PFSK-1 (cell line): Measurements from ENCODE around the gene COL23A1.

Experiments used
- POLR2AphosphoS5 ChIP-seq: IDR thresholded peaks from 2 replicates; pipeline ENCODE4 v1.6.1; 2012; ENCODE audit warnings: low read depth, mild to moderate bottlenecking, control low read depth, low read length, moderate library complexity
- REST ChIP-seq, 2 experiments: IDR thresholded peaks; 2 replicates each; pipeline versions ENCODE4 v1.6.1 to v1.8.0; 2011 to 2012; ENCODE audit warnings: low read depth in 2 of 2, low read length in 2 of 2, control low read depth in 1 of 2, inconsistent platforms in 1 of 2, mild to moderate bottlenecking in 1 of 2, moderate library complexity in 1 of 2; ENCODE audit not compliant: insufficient read depth in 1 of 2
- SIN3A ChIP-seq: IDR thresholded peaks from 2 replicates; pipeline ENCODE4 v1.6.1; 2012; ENCODE audit warnings: mild to moderate bottlenecking, low read length, moderate library complexity, borderline replicate concordance; ENCODE audit not compliant: insufficient read depth

- TF ChIP-seq POLR2AphosphoS5 (no peak), SIN3A (no peak), REST (IDR thresholded peaks at IDR 0.05; ENCODE audit: insufficient read depth in 1 of 2, low read depth in 2 of 2, low read length in 2 of 2) (no peak)
These were observed 220.1 kb downstream of the COL23A1 start for GRCh38 chr5:178370102-178370501.
